HuH-7 (cell line): ENCODE data around the gene SLC2A1.
"Not testable (repeated sequence)": the region's sequence is repeated elsewhere in the genome, so short reads cannot be mapped to it uniquely, and the experiment has no call there.

Experiments used
- DNase-seq: peaks from one replicate; pipeline ENCODE4 v3.0.0; 2011; ENCODE audit warnings: low spot score

The SLC2A1 gene

GRCh38 chr1:42928859-42929258 is 29.8 kb downstream of the SLC2A1 start:
- DNase-seq = no peak

- no peak for DNase-seq
Measured at GRCh38 chr1:42927920-42928505, 30.7 kb downstream of the SLC2A1 start.

GRCh38 chr1:42927274-42927841 is 31.3 kb downstream of the SLC2A1 start:
- no peak for DNase-seq

- no peak for DNase-seq
Measured at GRCh38 chr1:42926879-42927242, 31.8 kb downstream of the SLC2A1 start.

GRCh38 chr1:42926235-42926878 is 32.3 kb downstream of the SLC2A1 start:
- no peak for DNase-seq

GRCh38 chr1:42924851-42925760 is 33.6 kb downstream of the SLC2A1 start:
- no peak for DNase-seq

GRCh38 chr1:42924082-42924850 is 34.4 kb downstream of the SLC2A1 start:
- DNase-seq = peak; percentile 94

- no peak for DNase-seq
Measured at GRCh38 chr1:42923367-42924081, 35.1 kb downstream of the SLC2A1 start.

- DNase-seq = peak; percentile 91
Measured at GRCh38 chr1:42922687-42923366, 35.8 kb downstream of the SLC2A1 start.

- no peak for DNase-seq
Measured at GRCh38 chr1:42921769-42922168, 36.9 kb downstream of the SLC2A1 start.

GRCh38 chr1:42919651-42920050 is 39.0 kb downstream of the SLC2A1 start:
- not testable (repeated sequence) for DNase-seq

GRCh38 chr1:42917241-42917495 is 41.5 kb downstream of the SLC2A1 start:
- DNase-seq = no peak

- no peak for DNase-seq
Measured at GRCh38 chr1:42915456-42915855, 43.2 kb downstream of the SLC2A1 start.

- no peak for DNase-seq
Measured at GRCh38 chr1:42914092-42914627, 44.5 kb downstream of the SLC2A1 start.

- DNase-seq = peak; percentile 65
Measured at GRCh38 chr1:42913426-42914091, 45.1 kb downstream of the SLC2A1 start.

- no peak for DNase-seq
Measured at GRCh38 chr1:42910985-42911384, 47.7 kb downstream of the SLC2A1 start.

GRCh38 chr1:42908046-42908445 is 50.6 kb downstream of the SLC2A1 start:
- no peak for DNase-seq

GRCh38 chr1:42904434-42904833 is 54.2 kb downstream of the SLC2A1 start:
- no peak for DNase-seq

- DNase-seq = not testable (repeated sequence)
Measured at GRCh38 chr1:42899960-42900359, 58.7 kb downstream of the SLC2A1 start.
